Neuronal stem cell (in vitro differentiated cells): Measurements from ENCODE around the gene FUCA2.

Experiments
- DNase-seq: peaks from one replicate; pipeline ENCODE4 v3.0.0-alpha.2; 2013; ENCODE audit warnings: low spot score
- H2AFZ ChIP-seq: one replicate; pipeline ENCODE4 v1.6.1; 2013; ENCODE audit warnings: mild to moderate bottlenecking, low read length, inconsistent platforms
- H2AK5ac ChIP-seq: 2 replicates; pipeline ENCODE4 v1.6.1; 2013; ENCODE audit warnings: low read depth, mild to moderate bottlenecking, inconsistent platforms, low read length, moderate library complexity, mixed read lengths
- H2BK120ac ChIP-seq: 2 replicates; pipeline ENCODE4 v1.6.1; 2013; ENCODE audit warnings: low read depth, mild to moderate bottlenecking, inconsistent platforms, low read length, moderate library complexity, mixed read lengths
- H2BK12ac ChIP-seq: one replicate; pipeline ENCODE4 v1.6.1; 2013; ENCODE audit warnings: low read length, inconsistent platforms
- H2BK15ac ChIP-seq: 2 replicates; pipeline ENCODE4 v1.6.1; 2013; ENCODE audit warnings: mild to moderate bottlenecking, low read length, inconsistent platforms, mixed read lengths
- H2BK5ac ChIP-seq: one replicate; pipeline ENCODE4 v1.6.1; 2013; ENCODE audit warnings: inconsistent platforms, mild to moderate bottlenecking, low read length, moderate library complexity
- H3K14ac ChIP-seq: one replicate; pipeline ENCODE4 v1.6.1; 2013; ENCODE audit warnings: low read length, inconsistent platforms
- H3K18ac ChIP-seq: 2 replicates; pipeline ENCODE4 v1.6.1; 2013; ENCODE audit warnings: low read length, inconsistent platforms
- H3K23ac ChIP-seq: 2 replicates; pipeline ENCODE4 v1.6.1; 2013; ENCODE audit warnings: low read depth, mild to moderate bottlenecking, mixed read lengths, low read length, inconsistent platforms; ENCODE audit not compliant: poor library complexity
- H3K27ac ChIP-seq: replicated peaks from 3 replicates; pipeline ENCODE4 v1.5.1; 2013; ENCODE audit warnings: low read length, inconsistent platforms
- H3K27me3 ChIP-seq, 3 experiments: 2 replicates each; pipeline ENCODE4 v1.6.1; 2013; ENCODE audit warnings: low read length in 3 of 3, mild to moderate bottlenecking in 2 of 3, inconsistent platforms in 1 of 3, low read depth in 1 of 3, mixed read lengths in 1 of 3, moderate library complexity in 1 of 3; ENCODE audit not compliant: control insufficient read depth in 3 of 3, insufficient read depth in 3 of 3
- H3K36me3 ChIP-seq, 2 donors: replicated peaks in 1 of 2; 2 replicates each; pipeline ENCODE4 v1.6.1; 2013; ENCODE audit warnings: low read length in 2 of 2; ENCODE audit not compliant: control insufficient read depth in 2 of 2, insufficient read depth in 2 of 2
- H3K4ac ChIP-seq: 2 replicates; pipeline ENCODE4 v1.6.1; 2013; ENCODE audit warnings: inconsistent platforms, mild to moderate bottlenecking, low read length, moderate library complexity
- H3K4me1 ChIP-seq, 2 donors: 1 replicate in 1 of 2; 2 replicates in 1 of 2; pipeline ENCODE4 v1.6.1; 2013; ENCODE audit warnings: low read length in 2 of 2, low read depth in 1 of 2; ENCODE audit not compliant: control insufficient read depth in 2 of 2, insufficient read depth in 1 of 2
- H3K4me2 ChIP-seq: one replicate; pipeline ENCODE4 v1.6.1; 2013; ENCODE audit warnings: mild to moderate bottlenecking, low read length, inconsistent platforms; ENCODE audit not compliant: insufficient read depth, poor library complexity, severe bottlenecking
- H3K4me3 ChIP-seq, 2 donors: 2 replicates each; pipeline ENCODE4 v1.5.1; 2013; ENCODE audit warnings: low read length in 2 of 2, mild to moderate bottlenecking in 2 of 2, inconsistent platforms in 1 of 2, moderate library complexity in 1 of 2
- H3K79me1 ChIP-seq: one replicate; pipeline ENCODE4 v1.6.1; 2013; ENCODE audit warnings: low read depth, mild to moderate bottlenecking, inconsistent platforms, low read length, moderate library complexity
- H3K9ac ChIP-seq: one replicate; pipeline ENCODE4 v1.6.1; 2013; ENCODE audit warnings: mild to moderate bottlenecking, low read depth, low read length, inconsistent platforms; ENCODE audit not compliant: poor library complexity
- H3K9me3 ChIP-seq, 2 donors: replicated peaks in 1 of 2; 2 replicates each; pipeline versions ENCODE3 to v1.6.1; 2013; ENCODE audit warnings: low read length in 2 of 2, mild to moderate bottlenecking in 2 of 2, inconsistent platforms in 1 of 2, low read depth in 1 of 2, mixed read lengths in 1 of 2, moderate library complexity in 1 of 2; ENCODE audit not compliant: control insufficient read depth in 2 of 2, insufficient read depth in 1 of 2
- H4K8ac ChIP-seq: one replicate; pipeline ENCODE4 v1.6.1; 2013; ENCODE audit warnings: low read depth, mild to moderate bottlenecking, inconsistent platforms, low read length, moderate library complexity
- H4K91ac ChIP-seq: one replicate; pipeline ENCODE4 v1.6.1; 2013; ENCODE audit warnings: low read length, low read depth, mild to moderate bottlenecking, inconsistent platforms; ENCODE audit not compliant: poor library complexity
- WGBS, 2 donors: extraction: QIAGEN DNeasy Blood & Tissue Kit; methylation state at CpG; one replicate each; pipeline ENCODE4 v1.1.7; 2013; ENCODE audit warnings: missing lambda C conversion rate in 2 of 2, mixed read lengths in 1 of 2; ENCODE audit not compliant: insufficient read length in 2 of 2, insufficient replicate concordance in 1 of 2; ENCODE audit errors: extremely low coverage in 2 of 2; 5-methylcytosine and 5-hydroxymethylcytosine counted together

The FUCA2 gene

DNA sequence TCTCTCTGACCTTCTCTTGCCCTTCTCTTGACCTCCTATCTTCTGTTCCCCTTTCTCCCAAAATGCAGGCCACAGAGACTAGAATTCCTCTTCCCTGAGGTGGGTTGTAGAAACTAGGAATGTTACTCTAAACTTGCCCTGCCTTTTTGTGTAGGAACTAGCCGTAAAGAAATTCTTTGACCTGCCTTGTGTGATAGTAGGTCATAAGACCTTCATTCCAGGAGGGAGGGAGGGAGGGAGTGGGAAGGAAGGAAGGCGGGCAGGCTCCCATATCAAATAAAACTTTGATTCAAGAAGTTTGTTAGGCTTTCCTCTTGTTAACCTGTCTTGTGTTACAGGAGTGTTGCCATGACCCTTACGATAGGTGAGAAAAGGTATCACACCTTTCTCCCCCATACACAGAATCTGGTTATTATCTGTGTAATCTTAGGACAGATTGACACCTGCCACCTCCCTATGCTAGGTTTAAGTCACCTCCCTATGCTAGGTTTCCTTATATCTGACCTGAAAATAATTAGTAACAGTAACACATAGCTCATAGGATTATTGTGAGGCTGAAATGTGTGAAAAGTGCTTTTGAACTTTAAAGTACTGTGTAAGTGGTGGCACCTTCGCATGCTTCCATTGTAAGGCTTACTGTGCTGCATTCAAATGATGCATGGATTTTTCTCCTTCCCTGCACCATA is 32.6 kb upstream of the FUCA2 start:
- Histone ChIP-seq H2AFZ (no peak overlapping the region), H3K27ac (no peak overlapping the region), H3K4me1 (peaks cover 0 to 7% of the 10 kb centered on the region in 2 donors), H2AK5ac (no peak overlapping the region), H2BK15ac (no peak overlapping the region), H3K18ac (no peak overlapping the region), H3K79me1 (no peaks in the 10 kb centered on the region), H3K4me3 (no peak overlapping the region), H3K36me3 (no peaks in the 10 kb centered on the region), H2BK5ac (no peak overlapping the region), H4K91ac (no peak overlapping the region), H3K9ac (no peak overlapping the region), H3K9me3 (peaks cover 0 to 3% of the 10 kb centered on the region in 2 donors), H3K4ac (no peak overlapping the region), H2BK12ac (no peak overlapping the region), H3K23ac (no peak overlapping the region), H3K4me2 (no peak overlapping the region), H3K14ac (no peak overlapping the region), H2BK120ac (no peak overlapping the region), H4K8ac (no peak overlapping the region), H3K27me3 (no peaks in the 10 kb centered on the region)
- no CpG with 5 or more reads among the region's 4 CpGs for WGBS, 2 donors
- DNase-seq = no peak

DNA sequence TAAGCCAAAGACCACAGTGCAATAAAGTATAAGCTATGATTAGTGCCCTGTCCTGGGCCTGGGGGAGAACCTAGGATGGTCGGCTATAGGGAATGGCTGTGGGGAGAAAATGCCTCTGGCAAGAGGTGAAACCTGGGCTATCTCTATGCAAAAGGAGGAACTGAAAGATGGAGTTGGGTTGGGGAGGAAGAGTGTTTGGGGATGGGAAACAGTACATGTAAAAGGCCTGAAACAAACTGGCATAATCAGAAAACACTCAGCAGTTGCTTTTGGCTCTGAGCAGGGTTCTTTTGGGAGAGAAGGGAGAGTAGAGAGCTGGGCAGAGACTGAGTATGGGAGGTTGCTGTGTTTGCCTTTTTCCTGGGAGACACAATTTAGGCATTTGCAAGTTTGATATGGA is 31.9 kb upstream of the FUCA2 start:
- Histone ChIP-seq H2AK5ac (no peak overlapping the region), H3K9me3 (peaks cover 0 to 3% of the 10 kb centered on the region in 2 donors), H3K4me3 (no peak overlapping the region), H2BK15ac (no peak overlapping the region), H4K91ac (no peak overlapping the region), H3K36me3 (no peaks in the 10 kb centered on the region), H3K4ac (no peak overlapping the region), H3K18ac (no peak overlapping the region), H3K9ac (no peak overlapping the region), H3K27me3 (peaks cover 0 to 1% (median 0%) of the 10 kb centered on the region in 3 experiments), H3K23ac (no peak overlapping the region), H3K4me2 (no peak overlapping the region), H3K79me1 (no peaks in the 10 kb centered on the region), H3K14ac (no peak overlapping the region), H2BK12ac (no peak overlapping the region), H2BK120ac (no peak overlapping the region), H2BK5ac (no peak overlapping the region), H3K27ac (no peak overlapping the region), H2AFZ (no peak overlapping the region), H4K8ac (no peak overlapping the region), H3K4me1 (peaks cover 0 to 7% of the 10 kb centered on the region in 2 donors)
- no peak for DNase-seq
- WGBS, 2 donors = no CpG with 5 or more reads among the region's 1 CpG

DNA sequence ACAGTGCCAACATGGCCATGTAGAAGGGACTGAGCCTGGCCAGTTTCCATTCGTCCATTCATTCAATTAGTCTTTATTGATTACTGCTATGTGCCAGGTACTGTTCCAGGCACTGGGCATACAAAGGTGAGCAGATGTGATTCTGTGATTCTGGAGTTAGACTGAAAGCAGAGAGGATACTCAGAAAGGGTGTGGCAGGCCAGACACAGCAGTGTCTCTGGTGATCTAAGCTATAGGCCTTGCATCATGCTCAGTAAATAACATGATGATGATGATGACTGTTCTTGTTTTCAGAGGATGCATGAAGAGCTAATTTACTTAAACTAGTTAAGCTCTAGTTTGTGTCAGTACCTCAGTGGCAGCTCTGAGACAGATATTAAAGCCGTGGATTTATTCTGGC is 31.4 kb upstream of the FUCA2 start:
- no peak overlapping the region for H3K23ac ChIP-seq
- DNase-seq = no peak
- no peak overlapping the region for H3K4ac ChIP-seq
- no peak overlapping the region for H3K27ac ChIP-seq
- H3K4me2 ChIP-seq = no peak overlapping the region
- no peak overlapping the region for H3K4me3 ChIP-seq
- H3K79me1 ChIP-seq = no peaks in the 10 kb centered on the region
- no peak overlapping the region for H2BK15ac ChIP-seq
- no peak overlapping the region for H4K8ac ChIP-seq
- H2BK5ac ChIP-seq = no peak overlapping the region
- H2BK120ac ChIP-seq = no peak overlapping the region
- H2BK12ac ChIP-seq = no peak overlapping the region
- H2AK5ac ChIP-seq = no peak overlapping the region
- no peak overlapping the region for H3K18ac ChIP-seq
- no peak overlapping the region for H3K14ac ChIP-seq
- H4K91ac ChIP-seq = no peak overlapping the region
- no peak overlapping the region for H3K9ac ChIP-seq
- peaks cover 0 to 7% of the 10 kb centered on the region in 2 donors for H3K4me1 ChIP-seq
- H3K9me3 ChIP-seq = peaks cover 0 to 3% of the 10 kb centered on the region in 2 donors
- no CpG with 5 or more reads among the region's 2 CpGs for WGBS, 2 donors
- H2AFZ ChIP-seq = no peak overlapping the region
- no peaks in the 10 kb centered on the region for H3K36me3 ChIP-seq
- peaks cover 0 to 6% (median 0%) of the 10 kb centered on the region in 3 experiments for H3K27me3 ChIP-seq

DNA sequence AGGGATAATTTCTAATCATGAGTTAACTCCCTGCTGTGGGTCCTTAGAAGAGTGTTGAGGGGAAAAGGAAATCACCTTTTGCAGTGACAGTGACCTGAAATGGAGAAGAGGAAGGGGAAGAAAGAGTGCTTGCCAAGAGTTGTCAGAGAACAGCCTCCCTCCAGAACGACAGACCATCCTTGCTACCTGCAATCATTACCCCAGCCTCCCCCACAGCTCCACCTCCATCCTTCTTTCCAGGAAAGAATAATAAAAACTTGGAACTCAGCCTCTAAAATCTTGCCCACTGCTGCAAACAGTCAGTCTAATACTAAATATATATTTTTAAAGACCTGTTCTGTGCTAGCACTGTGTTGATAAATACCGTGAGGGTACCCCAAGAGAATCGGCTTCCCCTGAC is 28.7 kb upstream of the FUCA2 start:
- H3K36me3 ChIP-seq = no peaks in the 10 kb centered on the region
- H2AFZ ChIP-seq = no peak overlapping the region
- no CpG with 5 or more reads among the region's 3 CpGs for WGBS, 2 donors

More for the DNA sequence above, 28.7 kb upstream of the FUCA2 start:
- no peak overlapping the region for H3K4ac ChIP-seq
- H4K91ac ChIP-seq = no peak overlapping the region
- H2BK5ac ChIP-seq = no peak overlapping the region
- no peak overlapping the region for H3K23ac ChIP-seq
- no peak overlapping the region for H3K27ac ChIP-seq
- H3K9ac ChIP-seq = no peak overlapping the region
- H3K27me3 ChIP-seq = peaks cover 0 to 13% (median 0%) of the 10 kb centered on the region in 3 experiments
- peaks cover 2 to 7% of the 10 kb centered on the region in 2 donors for H3K4me1 ChIP-seq
- H3K18ac ChIP-seq = no peak overlapping the region
- H3K4me3 ChIP-seq = no peak overlapping the region
- no peak overlapping the region for H2BK12ac ChIP-seq
- H3K4me2 ChIP-seq = no peak overlapping the region
- no peak overlapping the region for H3K14ac ChIP-seq
- H4K8ac ChIP-seq = no peak overlapping the region
- DNase-seq = no peak
- no peak overlapping the region for H2BK15ac ChIP-seq
- peaks cover 0 to 3% of the 10 kb centered on the region in 2 donors for H3K9me3 ChIP-seq
- H2AK5ac ChIP-seq = no peak overlapping the region
- no peak overlapping the region for H2BK120ac ChIP-seq
- no peaks in the 10 kb centered on the region for H3K79me1 ChIP-seq
